Daoy (cell line): ENCODE data around the gene PGC. TPM values are rescaled to one million over a fixed set of nuclear protein-coding genes. Genes with fewer than 3 reads are reported as not detected.

ENCODE experiments used
- DNase-seq: peaks from one replicate; pipeline ENCODE4 v3.0.0-alpha.2; 2015; ENCODE audit warnings: low read depth
- total RNA-seq: library from RNA; depleted of rRNA; stranded (reverse); fragments of >200 nt; shearing (Covaris generic); gene quantifications from 2 replicates; pipeline ENCODE4 v1.2.3, GENCODE V29; 2014

PGC gene
- total RNA-seq, 1 experiment from 2014 or later, result not detected

GRCh38 chr6:41730531-41731436 lies 16.4 kb downstream of the PGC start:
- peak; percentile 55 for DNase-seq

- DNase-seq, result no peak
Measured at GRCh38 chr6:41729624-41730023, 17.6 kb downstream of the PGC start.

GRCh38 chr6:41728954-41729353 lies 18.2 kb downstream of the PGC start:
- no peak for DNase-seq

- no peak for DNase-seq
Measured at GRCh38 chr6:41728073-41728936, 18.9 kb downstream of the PGC start.

- no peak for DNase-seq
Measured at GRCh38 chr6:41727705-41728072, 19.5 kb downstream of the PGC start.

- DNase-seq, result no peak
Measured at GRCh38 chr6:41726876-41727275, 20.3 kb downstream of the PGC start.

- no peak for DNase-seq
Measured at GRCh38 chr6:41724586-41725501, 22.4 kb downstream of the PGC start.

- DNase-seq, result no peak
Measured at GRCh38 chr6:41724228-41724580, 23.0 kb downstream of the PGC start.

GRCh38 chr6:41723530-41724227 lies 23.5 kb downstream of the PGC start:
- peak; percentile 93 for DNase-seq

GRCh38 chr6:41722969-41723529 lies 24.1 kb downstream of the PGC start:
- DNase-seq, result no peak

- no peak for DNase-seq
Measured at GRCh38 chr6:41721414-41721813, 25.8 kb downstream of the PGC start.

- DNase-seq, result no peak
Measured at GRCh38 chr6:41720783-41721182, 26.4 kb downstream of the PGC start.

- no peak for DNase-seq
Measured at GRCh38 chr6:41720262-41720620, 27.0 kb downstream of the PGC start.

GRCh38 chr6:41719436-41720261 lies 27.5 kb downstream of the PGC start:
- no peak for DNase-seq

- DNase-seq, result no peak
Measured at GRCh38 chr6:41718828-41719227, 28.4 kb downstream of the PGC start.

- no peak for DNase-seq
Measured at GRCh38 chr6:41717392-41717736, 29.8 kb downstream of the PGC start.

- DNase-seq, result no peak
Measured at GRCh38 chr6:41716516-41717391, 30.4 kb downstream of the PGC start.

- no peak for DNase-seq
Measured at GRCh38 chr6:41715795-41716515, 31.2 kb downstream of the PGC start.
